Measurements from ENCODE around the gene IFNL2. TPM values are rescaled to one million over a fixed set of nuclear protein-coding genes. Genes with fewer than 3 reads are reported as not detected.
"Not testable (repeated sequence)": the region's sequence is repeated elsewhere in the genome, so short reads cannot be mapped to it uniquely, and the experiment has no call there.

IFNL2 gene
- total RNA-seq, 4 donors from 2014 or later = not detected

DNA sequence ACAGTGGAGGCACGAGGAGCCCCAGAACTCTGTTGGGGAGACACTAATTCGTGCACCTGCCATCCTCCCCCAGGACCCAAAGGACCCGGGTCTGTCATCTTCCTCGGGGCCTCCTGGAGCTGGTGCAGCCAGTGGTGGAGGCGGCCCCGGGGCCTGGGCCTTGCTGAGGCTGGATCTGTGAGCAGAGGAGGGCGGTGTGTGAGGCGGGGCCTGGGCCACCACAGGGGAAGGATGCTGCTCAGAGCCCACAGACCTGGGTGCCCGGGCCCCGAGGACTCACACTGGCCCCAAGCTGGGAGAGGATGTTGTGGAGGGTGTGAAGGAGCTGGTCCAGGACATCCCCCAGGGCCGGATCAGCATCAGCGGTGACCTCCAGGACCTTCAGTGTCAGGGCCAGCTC is 31.7 kb upstream of the IFNL2 start:
- H3K27ac ChIP-seq = no peak overlapping the region
- H3K4me3 ChIP-seq = no peak overlapping the region
- no peak for ATAC-seq
- 0 to 61% methylated on average over 1 to 8 of the region's 12 CpGs for WGBS, 2 donors (ENCODE audit: low coverage in 1 of 2)
- H3K4me1 ChIP-seq = no peaks in the 10 kb centered on the region
- no peaks in the 10 kb centered on the region for H3K36me3 ChIP-seq
- peaks cover 72% of the 10 kb centered on the region for H3K27me3 ChIP-seq
- TF ChIP-seq EP300 (IDR thresholded peaks at IDR 0.05) = no peak
- H3K9me3 ChIP-seq = no peaks in the 10 kb centered on the region

DNA sequence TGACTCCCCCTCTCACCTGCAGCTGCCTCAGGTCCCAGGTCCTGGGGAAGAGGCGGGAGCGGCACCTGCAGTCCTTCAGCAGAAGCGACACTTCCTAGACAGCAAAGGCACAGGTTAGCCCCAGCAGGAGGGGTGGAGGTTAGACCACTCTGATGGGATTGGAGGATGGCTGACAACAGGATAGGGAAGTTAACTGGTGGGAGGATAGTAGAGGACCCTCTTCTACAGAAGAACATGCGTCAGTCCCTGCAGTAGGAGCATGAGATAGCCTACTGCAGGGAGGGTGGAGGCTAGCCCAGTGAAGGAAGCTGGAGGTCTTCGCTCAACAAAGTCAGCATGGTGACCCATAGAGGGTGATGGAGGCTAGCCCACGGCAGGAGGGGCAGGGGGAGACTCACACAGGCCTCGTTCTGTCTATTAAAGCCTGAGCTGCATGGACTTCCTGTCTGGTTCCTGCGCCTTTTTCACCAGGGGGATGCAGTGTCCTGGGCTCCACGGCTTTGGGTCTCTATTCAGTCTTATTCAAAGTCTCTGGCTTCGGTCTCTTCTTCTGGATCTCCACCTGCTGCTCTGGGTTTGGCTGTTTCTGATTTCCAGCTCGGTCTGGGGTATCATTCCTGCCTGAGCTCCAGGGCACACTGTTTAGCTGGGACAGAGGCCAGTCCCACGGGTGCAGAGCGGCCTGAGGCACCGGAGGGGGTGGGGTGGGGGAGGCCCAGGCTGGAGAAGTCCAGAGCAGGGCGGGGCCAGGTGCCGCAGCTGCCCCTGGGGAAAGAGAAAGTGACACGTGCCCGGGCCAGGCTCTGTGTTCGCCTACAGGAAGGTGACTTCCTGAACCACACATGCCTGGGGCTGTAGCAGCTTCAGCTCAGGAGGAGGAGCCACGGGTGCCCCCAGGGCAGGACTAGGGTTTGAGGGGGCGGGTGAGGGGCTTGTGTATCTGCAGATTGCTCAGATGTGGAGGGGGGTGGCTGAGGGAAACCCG is 30.7 kb upstream of the IFNL2 start:
- WGBS, 2 donors (ENCODE audit: low coverage in 1 of 2) = 43 to 59% methylated on average over 6 to 9 of the region's 22 CpGs
- H3K27ac ChIP-seq = no peak overlapping the region
- no peaks in the 10 kb centered on the region for H3K9me3 ChIP-seq
- TF ChIP-seq EP300 (IDR thresholded peaks at IDR 0.05) (no peak), POLR2A (IDR thresholded peaks at IDR 0.05) (no peak), POLR2AphosphoS5 (IDR thresholded peaks at IDR 0.05) (no peak), CTCF (IDR thresholded peaks at IDR 0.05) (no peak)
- H3K4me3 ChIP-seq = no peak overlapping the region
- H3K4me1 ChIP-seq = no peaks in the 10 kb centered on the region
- H3K36me3 ChIP-seq = no peaks in the 10 kb centered on the region
- peaks cover 65% of the 10 kb centered on the region for H3K27me3 ChIP-seq
- ATAC-seq = no peak

DNA sequence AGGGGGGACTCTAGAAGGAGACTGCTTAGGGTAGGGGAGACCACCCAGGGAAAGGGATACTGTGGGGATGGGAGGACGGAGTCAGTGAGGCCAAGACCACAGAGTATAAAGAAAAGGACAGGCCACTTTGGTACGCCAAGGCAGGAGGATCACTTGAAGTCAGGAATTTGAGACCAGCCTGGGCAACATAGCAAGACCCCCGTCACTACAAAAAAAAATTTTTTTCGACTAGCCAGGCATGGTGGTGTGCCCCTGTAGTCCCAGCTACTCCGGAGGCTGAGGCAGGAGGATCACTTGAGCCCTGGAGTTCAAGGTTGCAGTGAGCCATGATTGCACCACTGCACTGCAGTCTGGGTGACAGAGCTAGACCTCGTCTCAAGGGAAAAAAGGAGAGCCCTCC is 30.0 kb upstream of the IFNL2 start:
- H3K4me3 ChIP-seq = no peak overlapping the region
- H3K27me3 ChIP-seq = peaks cover 62% of the 10 kb centered on the region
- no peaks in the 10 kb centered on the region for H3K36me3 ChIP-seq
- no peak overlapping the region for H3K27ac ChIP-seq
- TF ChIP-seq EP300 (IDR thresholded peaks at IDR 0.05) (no peak), CTCF (IDR thresholded peaks at IDR 0.05) (no peak), POLR2AphosphoS5 (IDR thresholded peaks at IDR 0.05) (no peak), POLR2A (IDR thresholded peaks at IDR 0.05) (no peak)
- WGBS, 2 donors (ENCODE audit: low coverage in 1 of 2) = 77 to 83% methylated on average over 1 to 6 of the region's 6 CpGs
- no peak for ATAC-seq
- H3K4me1 ChIP-seq = no peaks in the 10 kb centered on the region
- H3K9me3 ChIP-seq = no peaks in the 10 kb centered on the region

GRCh38 chr19:39238944-39239343 is 29.3 kb upstream of the IFNL2 start:
- ATAC-seq = no peak
- Histone ChIP-seq H3K4me1 (no peaks in the 10 kb centered on the region), H3K9me3 (no peaks in the 10 kb centered on the region), H3K4me3 (no peak overlapping the region), H3K36me3 (no peaks in the 10 kb centered on the region), H3K27ac (no peak overlapping the region), H3K27me3 (peaks cover 62% of the 10 kb centered on the region)
- 59 to 72% methylated on average over 3 to 6 of the region's 6 CpGs for WGBS, 2 donors (ENCODE audit: low coverage in 1 of 2)
- TF ChIP-seq POLR2AphosphoS5 (IDR thresholded peaks at IDR 0.05) (no peak), POLR2A (IDR thresholded peaks at IDR 0.05) (no peak), EP300 (IDR thresholded peaks at IDR 0.05) (no peak), CTCF (IDR thresholded peaks at IDR 0.05) (no peak)

DNA sequence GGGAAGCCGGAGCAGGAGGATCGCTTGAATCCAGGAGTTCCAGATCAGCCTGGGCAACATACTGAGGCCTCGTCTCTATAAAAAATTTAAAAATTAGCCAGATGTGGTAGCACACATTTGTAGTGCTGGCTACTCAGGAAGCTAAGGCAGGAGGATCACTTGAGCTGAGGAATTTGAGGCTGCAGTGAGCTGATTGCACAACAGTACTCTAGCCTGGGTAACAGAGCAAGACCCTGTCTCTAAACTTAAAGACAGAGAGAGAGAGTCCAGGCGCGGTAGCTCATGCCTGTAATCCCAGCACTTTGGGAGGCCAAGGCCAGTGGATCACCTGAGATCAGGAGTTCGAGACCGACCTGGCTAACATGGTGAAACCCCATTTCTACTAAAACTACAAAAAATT is 27.8 kb upstream of the IFNL2 start:
- Histone ChIP-seq H3K27me3 (peaks cover 64% of the 10 kb centered on the region), H3K27ac (no peak overlapping the region), H3K36me3 (no peaks in the 10 kb centered on the region), H3K4me3 (no peak overlapping the region), H3K9me3 (no peaks in the 10 kb centered on the region), H3K4me1 (no peaks in the 10 kb centered on the region)
- no peak for ATAC-seq
- 89 to 97% methylated on average over 6 to 7 of the region's 7 CpGs for WGBS, 2 donors (ENCODE audit: low coverage in 1 of 2)
- TF ChIP-seq POLR2AphosphoS5 (IDR thresholded peaks at IDR 0.05) (no peak), CTCF (IDR thresholded peaks at IDR 0.05) (no peak), EP300 (IDR thresholded peaks at IDR 0.05) (no peak)

GRCh38 chr19:39243741-39244140 is 24.5 kb upstream of the IFNL2 start:
- no CpG with 5 or more reads among the region's 13 CpGs for WGBS, 2 donors (ENCODE audit: low coverage in 1 of 2)
- not testable (repeated sequence) for H3K27ac ChIP-seq, H3K4me3 ChIP-seq, ATAC-seq, H3K9me3 ChIP-seq, H3K36me3 ChIP-seq
- H3K4me1 ChIP-seq = peaks cover 0 to 15% (median 6%) of the 10 kb centered on the region in 3 donors
- H3K27me3 ChIP-seq = peaks cover 60% of the 10 kb centered on the region

DNA sequence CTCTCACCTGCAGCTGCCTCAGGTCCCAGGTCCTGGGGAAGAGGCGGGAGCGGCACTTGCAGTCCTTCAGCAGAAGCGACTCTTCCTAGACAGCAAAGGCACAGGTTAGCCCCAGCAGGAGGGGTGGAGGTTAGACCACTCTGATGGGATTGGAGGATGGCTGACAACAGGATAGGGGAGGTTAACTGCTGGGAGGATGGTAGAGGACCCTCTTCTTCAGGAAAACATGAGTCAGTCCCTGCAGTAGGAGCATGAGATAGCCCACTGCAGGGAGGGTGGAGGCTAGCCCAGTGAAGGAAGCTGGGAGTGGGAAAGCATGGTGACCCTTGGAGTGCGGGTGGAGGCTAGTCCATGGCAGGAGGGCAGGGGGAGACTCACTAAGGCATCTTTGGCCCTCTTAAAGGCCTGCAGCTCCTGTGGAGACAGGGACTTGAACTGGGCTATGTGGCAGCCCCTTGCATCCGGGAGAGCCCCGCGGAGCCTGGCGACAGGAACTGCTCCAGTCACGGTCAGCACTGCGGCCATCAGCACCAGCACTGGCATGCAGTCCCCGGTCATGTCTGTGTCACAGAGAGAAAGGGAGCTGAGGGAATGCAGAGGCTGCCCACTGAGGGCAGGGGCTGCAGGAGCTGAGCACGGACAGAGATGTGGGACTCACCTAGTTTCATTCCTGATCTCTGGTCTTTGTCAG is 23.6 kb upstream of the IFNL2 start, which contains the start of gene IFNL3:
Gene IFNL3, minus strand, starts transcription at position 597 of the 691 bp plus-strand sequence. Its CDS starts 39 bp downstream, at position 558.
- H3K36me3 ChIP-seq, H3K9me3 ChIP-seq, H3K4me3 ChIP-seq, ATAC-seq, H3K27ac ChIP-seq: not testable (repeated sequence)
- Histone ChIP-seq H3K4me1 (peaks cover 0 to 15% (median 6%) of the 10 kb centered on the region in 3 donors), H3K27me3 (peaks cover 68% of the 10 kb centered on the region)
- WGBS, 2 donors (ENCODE audit: low coverage in 1 of 2) = 80% methylated on average over 3 of the region's 12 CpGs; no CpG with 5 or more reads in 1 of the 2 donors

DNA sequence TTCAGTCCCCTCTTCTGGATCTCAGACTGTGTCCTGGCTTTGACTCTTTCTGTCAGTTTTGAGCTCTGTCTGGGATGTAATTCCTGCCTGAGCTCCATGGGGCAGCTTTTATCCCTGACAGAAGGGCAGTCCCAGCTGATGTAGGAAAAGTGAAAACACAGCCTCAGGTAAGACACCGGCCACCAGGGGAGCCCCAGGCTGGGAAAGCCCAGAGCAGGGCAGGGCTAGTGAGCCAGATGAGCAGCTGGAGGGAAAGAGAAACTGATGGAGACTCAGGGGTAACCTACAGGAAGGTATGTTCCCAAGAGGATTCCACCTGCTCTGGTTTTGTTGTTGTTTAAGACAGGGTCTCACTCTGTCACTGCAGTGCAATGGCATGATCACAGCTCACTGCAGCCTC is 23.0 kb upstream of the IFNL2 start:
- H3K9me3 ChIP-seq, H3K36me3 ChIP-seq, H3K27ac ChIP-seq, H3K4me3 ChIP-seq, ATAC-seq: not testable (repeated sequence)
- Histone ChIP-seq H3K27me3 (peaks cover 68% of the 10 kb centered on the region), H3K4me1 (peaks cover 0 to 15% (median 6%) of the 10 kb centered on the region in 3 donors)
- WGBS, 2 donors (ENCODE audit: low coverage in 1 of 2) = no CpG with 5 or more reads among the region's 1 CpG
